Purkinje cell (primary cell): Measurements from ENCODE around the gene ATG4D. TPM values are rescaled to one million over a fixed set of nuclear protein-coding genes. Genes with fewer than 3 reads are reported as not detected.

Experiments used
- polyA plus RNA-seq: library from polyadenylated mRNA; unstranded; fragments of >200 nt; fragmentation: Nextera tagmentation; gene quantifications from 2 replicates; pipeline ENCODE4 v1.2.1, GENCODE V29; 2014

ATG4D gene
- polyA plus RNA-seq = 5.6 TPM in 1 of 2 replicates, not detected in the other

GRCh38 chr19:10543420-10544241 is at the start of gene ATG4D:
TSS of gene ATG4D (plus strand) at chr19:10543904. CDS start at chr19:10544091, 187 bp downstream.

GRCh38 chr19:10503002-10503789 is 40.5 kb upstream of the ATG4D start, which contains the start of gene KEAP1:
TSS of gene KEAP1 (minus strand) at chr19:10503356. CDS start at chr19:10500033, 3,323 bp downstream.

GRCh38 chr19:10517361-10517759 is 26.3 kb upstream of the ATG4D start, which contains the start of gene S1PR5:
TSS of gene S1PR5 (minus strand) at chr19:10517447. CDS start at chr19:10515011, 2,436 bp downstream.

GRCh38 chr19:10565567-10566407 is 22.1 kb downstream of the ATG4D start, which contains the start of gene KRI1:
TSS of gene KRI1 (minus strand) at chr19:10566010. CDS start at chr19:10565999, 11 bp downstream.

GRCh38 chr19:10568826-10569651 is 25.3 kb downstream of the ATG4D start, which contains the start of gene CDKN2D:
TSS of gene CDKN2D (minus strand) at chr19:10568979. CDS start at chr19:10568653, 326 bp downstream.

GRCh38 chr19:10587022-10587838 is 43.5 kb downstream of the ATG4D start, which contains the start of gene AP1M2:
TSS of gene AP1M2 (minus strand) at chr19:10587312. CDS start at chr19:10587231, 81 bp downstream.

Other genes starting within 250 kb of the ATG4D start
- not detected in 2 replicates for gene ZGLP1, start 234.1 kb upstream of the ATG4D start, polyA plus RNA-seq
- gene FDX2, start 227.9 kb upstream of the ATG4D start, polyA plus RNA-seq = 12.7 and 29.5 TPM in 2 replicates
- gene RAVER1, start 210.4 kb upstream of the ATG4D start, polyA plus RNA-seq = 0.13 TPM in 2 replicates
- gene ICAM3, start 204.3 kb upstream of the ATG4D start, polyA plus RNA-seq = 2.8 TPM in 1 of 2 replicates, not detected in the other
- 8.2 and 13.2 TPM in 2 replicates for gene TYK2, start 163.3 kb upstream of the ATG4D start, polyA plus RNA-seq
- 16.1 and 22.6 TPM in 2 replicates for gene CDC37, start 140.4 kb upstream of the ATG4D start, polyA plus RNA-seq
- gene PDE4A, start 123.4 kb upstream of the ATG4D start, polyA plus RNA-seq = 0.63 and 2.5 TPM in 2 replicates
- gene KEAP1, start 40.5 kb upstream of the ATG4D start, polyA plus RNA-seq = 11.3 and 23.4 TPM in 2 replicates
- 0.32 TPM in 1 of 2 replicates, not detected in the other for gene S1PR5, start 26.5 kb upstream of the ATG4D start, polyA plus RNA-seq
- gene KRI1, start 22.1 kb downstream of the ATG4D start, polyA plus RNA-seq = 2.4 and 5.3 TPM in 2 replicates
- gene CDKN2D, start 25.1 kb downstream of the ATG4D start, polyA plus RNA-seq = 17.1 and 34.4 TPM in 2 replicates
- gene AP1M2, start 43.4 kb downstream of the ATG4D start, polyA plus RNA-seq = 2.5 TPM in 1 of 2 replicates, not detected in the other
- gene SLC44A2, start 81.6 kb downstream of the ATG4D start, polyA plus RNA-seq = 7.4 and 12.4 TPM in 2 replicates
- gene ILF3, start 110.4 kb downstream of the ATG4D start, polyA plus RNA-seq = 29.6 and 33.0 TPM in 2 replicates
- gene QTRT1, start 157.5 kb downstream of the ATG4D start, polyA plus RNA-seq = 2.2 and 3.9 TPM in 2 replicates
- 0.52 and 0.94 TPM in 2 replicates for gene DNM2, start 174.2 kb downstream of the ATG4D start, polyA plus RNA-seq